Stimulated activated CD4-positive, alpha-beta T cell treated with anti-CD3 and anti-CD28 coated beads, Interleukin-4, amount 100 ng/mL, for 24 hours (primary cell): ENCODE measurements around the gene PGC.

Experiments used
- DNase-seq: peaks from one replicate; pipeline ENCODE4 v3.0.0-alpha.2; 2020

PGC gene

DNA sequence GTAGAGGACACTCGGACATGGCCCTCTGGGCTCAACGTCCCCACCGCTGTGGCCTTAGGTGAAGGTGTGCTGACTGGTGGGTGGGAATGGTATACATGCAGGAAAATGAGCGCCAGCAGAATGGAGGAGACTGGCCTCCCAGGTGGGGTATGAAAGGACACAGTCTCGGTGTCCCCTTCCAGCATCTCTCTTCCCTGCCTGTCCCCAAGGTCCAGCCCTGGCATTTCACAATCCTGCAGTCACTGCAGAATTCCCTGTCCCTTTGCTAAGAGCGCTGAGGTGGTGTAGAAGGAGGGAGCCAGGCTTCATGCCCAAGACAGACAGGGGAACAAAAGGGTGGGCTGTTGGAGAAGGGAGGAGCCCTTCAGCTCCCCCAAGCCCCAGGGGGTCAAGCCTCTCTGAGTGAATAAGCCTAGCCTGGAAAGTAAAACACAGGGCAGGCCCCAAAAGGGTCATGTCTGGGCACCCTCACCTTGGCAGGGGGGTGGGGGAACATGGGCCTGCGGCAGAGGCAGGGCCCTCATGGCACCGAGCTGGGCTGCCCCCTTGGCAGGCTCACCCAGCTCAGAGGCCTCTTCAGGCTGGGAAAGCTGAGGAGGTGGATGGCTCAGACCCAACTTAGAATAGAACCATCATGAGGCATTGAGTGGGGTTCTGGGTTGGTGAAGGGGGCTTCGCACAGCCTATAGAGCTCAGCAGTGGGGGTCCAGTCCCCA, 35.7 kb downstream of the PGC start:
- DNase-seq, result no peak

- DNase-seq, result no peak
These were observed 37.8 kb downstream of the PGC start for GRCh38 chr6:41709375-41709774.

DNA sequence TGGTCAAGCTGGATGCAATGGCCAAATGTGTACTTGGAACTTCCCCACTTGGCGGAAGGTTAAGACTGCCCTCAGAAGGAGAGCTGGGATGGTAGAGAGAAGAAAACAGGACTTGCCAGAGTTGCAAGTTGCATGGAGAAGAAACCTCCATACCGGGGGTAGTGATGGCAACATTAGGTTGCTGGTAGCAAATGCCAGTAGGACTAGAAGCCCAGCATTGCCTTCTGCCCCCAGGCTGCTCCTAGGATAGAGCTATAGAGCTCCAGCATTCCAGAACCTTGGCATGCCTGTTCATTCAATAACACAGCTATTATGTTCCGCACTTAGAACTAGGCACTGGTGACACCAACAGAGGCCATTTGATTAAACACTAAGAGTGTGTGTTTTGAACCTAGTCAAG, 38.3 kb downstream of the PGC start:
- no peak for DNase-seq

DNA sequence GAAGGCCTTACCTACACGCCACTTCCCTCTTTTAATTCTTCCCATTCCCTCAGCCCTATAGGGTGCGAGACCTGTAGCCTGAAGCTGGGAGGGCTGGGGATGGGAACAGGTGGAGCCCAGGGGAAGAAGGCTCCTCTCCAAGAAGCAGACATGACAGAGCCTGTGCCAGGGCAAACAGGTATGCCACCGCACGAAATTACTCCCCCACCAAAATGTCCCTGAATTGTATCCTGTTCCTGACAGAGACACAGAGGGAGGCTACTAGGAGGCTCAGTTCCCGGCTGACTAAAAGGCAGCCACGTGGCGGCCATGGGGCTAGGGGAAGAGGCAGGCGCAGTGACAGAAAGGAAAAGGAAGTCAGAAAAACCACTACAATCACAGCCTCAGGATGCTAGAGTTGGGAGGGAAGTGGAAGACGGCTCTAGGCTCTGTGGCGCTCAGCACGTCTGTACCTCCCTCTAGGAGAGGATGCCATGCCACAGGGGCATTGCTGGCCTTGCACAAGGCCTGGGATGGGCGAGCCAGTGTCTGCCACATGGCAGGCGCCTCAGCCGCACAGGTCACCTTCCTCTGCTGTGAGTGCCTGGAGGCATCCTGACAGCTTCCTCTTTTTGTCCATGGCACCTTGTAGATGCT, 39.5 kb downstream of the PGC start:
- peak; percentile 19 for DNase-seq

- DNase-seq, result peak; percentile 17
These were observed 40.2 kb downstream of the PGC start for GRCh38 chr6:41706876-41707564.

DNA sequence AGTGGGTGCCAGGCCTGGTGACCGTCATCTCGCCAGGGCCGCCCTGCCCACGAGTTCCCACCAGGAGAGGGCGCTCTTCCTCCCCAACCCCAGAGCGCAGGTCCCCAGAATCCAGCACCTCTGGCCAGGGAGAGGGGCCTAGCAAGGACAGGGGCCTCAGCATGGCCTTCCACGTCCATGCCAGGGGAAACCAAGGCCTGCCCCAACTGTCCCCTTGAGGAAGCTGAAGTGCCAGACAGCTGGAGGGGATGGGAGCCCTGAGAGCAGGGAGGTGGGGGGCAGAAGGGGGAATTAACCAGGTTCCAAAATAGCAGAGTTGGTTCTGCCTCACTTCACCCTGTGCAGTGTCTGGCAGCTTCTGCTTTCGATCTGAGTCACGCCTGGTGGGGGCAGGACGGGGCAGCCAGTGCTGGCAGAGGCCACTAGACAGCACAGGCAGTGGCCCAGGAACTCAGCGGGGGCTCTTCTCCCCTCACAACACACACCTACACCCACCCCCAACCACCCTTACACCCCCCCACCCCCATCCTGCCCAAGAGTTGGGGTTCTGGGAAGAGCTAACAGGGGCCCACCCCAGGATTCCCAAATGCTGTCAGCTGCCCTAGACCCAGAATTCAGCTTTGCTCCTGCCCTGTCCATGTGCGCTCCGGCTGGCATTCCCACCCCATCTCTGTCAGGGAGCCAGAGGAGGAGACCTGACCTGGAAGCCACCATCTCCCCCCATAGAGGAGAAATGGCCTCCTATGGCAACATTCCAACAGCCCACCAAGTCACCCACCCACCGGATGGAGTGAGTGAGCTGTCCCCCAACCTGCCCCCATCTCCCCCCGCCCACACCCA, 41.0 kb downstream of the PGC start:
- DNase-seq, result peak; percentile 77

- DNase-seq, result no peak
These were observed 41.7 kb downstream of the PGC start for GRCh38 chr6:41705311-41705995.

DNA sequence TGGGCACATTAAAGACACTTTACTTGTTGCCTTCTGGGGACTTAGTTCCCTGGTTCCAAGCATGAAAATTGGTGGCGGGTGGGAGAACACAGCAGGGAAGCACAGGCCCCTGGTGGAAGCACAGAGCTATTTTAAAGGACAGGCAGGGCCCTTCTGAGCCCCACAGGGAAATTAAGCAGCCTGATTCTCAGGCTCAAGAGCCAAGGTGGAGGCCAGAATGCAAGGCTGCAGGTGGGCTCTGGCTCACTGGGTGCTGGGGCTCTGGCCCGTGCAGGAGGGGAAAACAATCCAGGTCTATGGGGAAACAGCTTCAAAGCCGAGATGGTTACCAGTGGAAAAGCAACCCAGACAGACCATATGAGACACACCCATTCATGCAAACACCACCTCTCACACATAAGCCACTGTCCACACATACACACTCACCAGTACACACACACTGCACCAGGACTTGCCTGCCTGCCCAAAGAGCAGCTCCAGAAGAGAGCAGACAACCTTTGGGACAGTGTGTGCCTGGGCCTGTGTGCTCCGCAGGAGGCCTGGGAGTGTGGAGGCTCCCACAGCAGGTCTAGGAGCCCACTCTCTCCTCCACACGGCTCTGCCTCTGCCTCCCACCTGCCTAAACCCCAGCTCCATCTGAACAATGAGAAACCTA, 42.4 kb downstream of the PGC start:
- DNase-seq, result no peak

DNA sequence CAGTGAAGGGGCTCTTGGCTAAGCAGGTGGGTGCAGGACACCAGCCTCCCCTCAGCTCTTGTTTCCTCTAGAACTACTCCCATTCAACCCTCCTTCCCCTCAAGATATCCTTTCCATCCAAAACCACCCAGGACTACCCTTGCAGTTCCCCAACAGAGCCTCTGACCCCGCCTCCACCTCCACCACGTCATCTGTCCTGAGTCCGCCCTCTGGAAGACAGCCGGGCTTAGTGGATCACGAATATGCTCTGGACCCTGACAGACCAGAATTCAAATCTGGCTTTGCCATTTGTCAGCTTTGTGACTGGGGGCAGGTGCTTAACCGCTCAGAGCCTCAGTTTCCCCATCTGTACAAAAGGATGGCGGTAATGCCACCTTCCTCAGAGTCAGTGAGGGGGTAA, 43.2 kb downstream of the PGC start:
- no peak for DNase-seq

DNA sequence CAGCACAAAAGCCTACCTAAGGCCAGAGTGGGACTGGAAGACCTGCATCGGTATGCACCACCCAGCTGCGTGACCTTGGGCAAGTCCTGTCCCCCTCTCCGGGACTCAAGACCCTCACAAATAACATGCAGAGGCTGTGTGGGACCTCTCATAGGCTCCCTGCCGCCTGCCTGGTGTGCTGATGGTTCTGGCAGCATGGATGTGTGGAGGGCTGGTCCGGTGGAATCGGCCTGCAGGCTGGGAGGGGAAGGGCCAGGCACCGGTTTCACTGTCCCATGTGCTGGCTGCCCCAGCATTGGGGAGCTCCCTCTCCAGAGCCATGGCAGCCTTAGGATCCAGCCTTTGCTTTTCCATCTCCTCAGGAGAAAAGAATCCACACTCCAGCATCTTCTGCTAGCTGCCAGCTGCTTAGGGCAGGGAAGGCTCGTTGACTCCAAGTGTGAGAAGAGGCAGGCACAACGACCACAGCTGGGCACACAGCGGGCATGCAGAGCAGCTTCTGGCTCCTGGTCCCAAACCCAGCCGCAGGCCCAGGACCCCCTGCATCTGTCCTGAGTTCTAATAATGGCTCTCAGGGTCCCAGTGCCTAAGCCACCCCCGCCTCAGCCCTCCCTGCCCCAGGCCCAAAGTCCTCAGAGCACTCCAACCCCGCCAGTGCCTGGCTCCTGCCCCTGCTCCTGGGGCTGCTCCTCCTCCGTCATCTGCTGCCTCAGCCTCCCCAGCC, 44.3 kb downstream of the PGC start:
- DNase-seq, result no peak

- no peak for DNase-seq
These were observed 45.0 kb downstream of the PGC start for GRCh38 chr6:41702089-41702745.

DNA sequence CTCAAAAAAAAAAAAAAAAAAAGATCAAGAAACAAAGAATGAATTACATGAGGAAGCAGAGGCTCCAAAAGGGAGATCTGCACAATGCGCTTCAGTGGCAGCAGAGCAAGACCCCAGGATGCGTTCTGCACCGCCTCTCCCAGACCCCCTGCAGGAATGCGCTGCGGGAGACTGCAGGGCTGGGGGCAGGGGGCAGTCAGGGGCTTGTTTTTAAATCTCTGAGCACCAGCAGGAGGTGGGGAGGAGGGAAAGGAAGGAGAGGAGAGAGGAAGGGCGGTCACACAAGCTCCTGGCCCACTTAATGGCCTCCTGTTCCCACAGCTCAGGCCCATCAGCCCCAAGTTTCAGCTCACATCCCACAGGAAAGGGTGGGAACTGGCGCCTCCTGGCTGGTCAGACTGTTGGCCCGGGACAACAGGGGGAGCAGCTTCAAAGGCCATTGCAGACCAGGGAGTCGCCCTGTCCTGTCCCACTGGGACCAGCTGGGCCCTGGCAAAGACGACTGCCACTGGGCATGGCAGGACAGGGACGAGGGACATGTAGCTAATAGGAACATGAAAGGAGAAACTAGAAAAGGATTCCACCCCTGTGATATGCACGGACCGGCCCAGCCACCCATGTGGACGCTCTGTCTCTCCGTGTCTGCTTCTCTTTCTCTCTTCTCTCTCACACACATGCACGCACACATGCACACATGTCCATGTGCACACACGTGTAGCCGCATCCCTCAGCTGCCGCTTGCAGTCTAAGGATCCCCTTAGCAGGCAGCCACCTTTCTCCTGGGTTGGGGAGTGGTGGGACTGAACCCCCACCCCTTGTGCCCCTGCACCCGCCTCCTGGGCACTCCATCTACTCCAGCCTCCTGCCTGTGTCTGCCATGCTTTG, 46.5 kb downstream of the PGC start:
- no peak for DNase-seq

DNA sequence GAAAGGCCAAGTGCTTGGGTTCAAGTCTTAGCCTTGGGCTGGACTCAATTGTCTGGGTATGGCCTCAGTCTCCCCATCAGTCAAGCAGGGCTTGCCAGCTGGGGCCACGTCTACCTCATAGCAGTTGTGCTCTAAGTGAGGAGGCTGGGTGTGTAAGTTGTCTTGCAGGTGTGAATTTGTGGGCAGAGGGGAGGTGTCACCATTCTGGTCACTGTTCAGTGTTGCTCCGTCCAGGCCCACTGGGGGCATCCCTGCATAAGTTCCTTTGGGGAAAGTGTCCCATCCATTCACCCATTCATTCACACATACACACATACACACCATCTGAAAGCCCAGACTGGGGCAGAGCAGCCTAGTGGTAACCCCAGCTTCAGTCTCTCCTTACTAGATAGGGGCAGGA, 48.1 kb downstream of the PGC start:
- DNase-seq, result no peak

DNA sequence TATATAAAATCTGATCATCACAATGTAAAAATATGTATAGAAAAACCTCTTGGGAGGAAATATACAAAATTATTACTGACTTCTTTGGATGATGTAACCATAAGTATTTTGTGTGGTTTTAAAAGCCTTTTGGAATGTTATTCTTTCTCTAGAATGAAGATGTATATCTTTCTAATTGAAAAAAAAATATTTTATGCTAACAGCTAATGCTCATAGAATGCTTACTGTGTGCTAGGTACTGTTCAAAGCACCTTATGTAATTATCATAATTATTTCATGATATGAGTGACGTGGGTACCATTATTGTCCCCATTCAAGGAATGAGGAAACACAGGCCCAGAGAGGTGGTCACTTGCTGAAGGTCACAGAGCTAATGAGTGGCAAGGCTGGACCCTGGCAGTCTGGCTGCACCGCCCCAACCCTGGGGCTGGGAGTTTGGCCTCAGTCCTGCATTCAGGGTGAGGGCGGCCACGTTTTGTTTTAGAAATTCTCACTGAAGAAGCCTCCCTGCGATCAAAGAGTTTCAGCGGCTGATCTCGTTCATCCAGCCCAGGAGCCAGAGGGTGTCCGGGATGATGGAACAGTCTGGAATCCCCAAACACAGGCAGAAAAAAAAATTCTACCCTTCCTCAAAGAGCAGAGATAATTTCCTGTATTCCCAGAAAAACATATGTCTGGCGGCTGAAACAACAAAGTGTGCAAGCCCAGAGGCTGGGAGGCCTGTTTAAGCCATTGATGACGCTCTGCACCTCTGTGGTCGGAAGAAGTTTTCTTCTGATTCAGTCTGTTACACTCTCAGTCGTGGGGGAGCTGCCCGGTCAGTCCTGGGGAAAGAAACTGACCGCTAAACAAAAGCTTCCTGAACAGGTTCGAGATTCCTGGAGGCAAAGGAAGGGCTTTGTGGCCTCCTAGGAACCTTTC, 49.1 kb downstream of the PGC start:
- DNase-seq, result no peak

- DNase-seq, result no peak
These were observed 50.4 kb downstream of the PGC start for GRCh38 chr6:41696788-41697187.

GRCh38 chr6:41695825-41696224, 51.4 kb downstream of the PGC start:
- DNase-seq, result no peak

DNA sequence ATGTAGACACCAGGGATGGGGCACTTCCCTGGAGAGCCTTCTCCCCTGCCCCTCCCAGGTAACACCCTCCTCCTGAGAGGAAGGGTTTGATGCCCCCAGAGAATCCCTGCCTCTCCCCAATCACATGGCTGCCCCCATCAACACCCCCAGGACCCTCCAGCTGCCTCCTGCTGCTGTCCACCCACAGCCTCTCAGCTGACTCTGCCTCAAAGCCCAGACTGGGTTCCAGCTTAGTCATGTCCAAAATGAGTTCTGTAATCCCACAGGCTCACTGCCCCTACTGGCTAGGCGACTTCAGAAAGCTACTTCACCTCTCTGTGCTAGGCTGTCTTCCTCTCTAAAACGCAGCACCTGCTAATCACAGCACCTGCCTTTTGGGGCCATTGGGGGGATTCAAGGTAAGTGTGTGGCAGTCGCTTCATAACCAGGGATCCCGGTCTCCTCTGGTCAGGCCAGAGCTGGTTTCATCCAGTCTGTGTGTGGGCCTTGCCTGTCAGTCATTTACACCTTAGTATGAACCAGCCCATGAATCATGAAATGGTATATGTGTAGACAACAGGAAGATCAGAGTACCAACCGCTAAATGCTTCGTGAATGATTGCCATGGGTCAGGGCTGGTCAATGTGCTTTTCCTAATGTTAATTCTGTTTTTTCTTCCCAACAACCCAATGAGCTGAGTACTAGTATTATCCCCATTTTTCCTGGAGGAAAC, 52.2 kb downstream of the PGC start:
- DNase-seq, result no peak
